GM13977 (cell line): Measurements from ENCODE around the gene BMPR2.

Experiments
- DNase-seq: peaks from one replicate; pipeline ENCODE4 v3.0.0; 2012; ENCODE audit warnings: low spot score
- in situ Hi-C: fragments of 300-500 bp; cut with MboI; formaldehyde crosslinking; loops from one replicate; pipeline ENCODE4 v1.12.0; 2022; ENCODE audit warnings: low sequenced_read_pairs, low pct_unique_long_range_greater_than_20kb, mixed read lengths, inconsistent platforms; ENCODE audit not compliant: unreplicated experiment
- TF ChIP-seq, protein P1 (sequence below): IDR thresholded peaks from 2 replicates; pipeline ENCODE4 v1.5.1; 2012; ENCODE audit warnings: mild to moderate bottlenecking, control low read depth; ENCODE audit not compliant: insufficient read depth; ENCODE audit errors: extremely low read depth, missing control alignments

The BMPR2 gene

DNA sequence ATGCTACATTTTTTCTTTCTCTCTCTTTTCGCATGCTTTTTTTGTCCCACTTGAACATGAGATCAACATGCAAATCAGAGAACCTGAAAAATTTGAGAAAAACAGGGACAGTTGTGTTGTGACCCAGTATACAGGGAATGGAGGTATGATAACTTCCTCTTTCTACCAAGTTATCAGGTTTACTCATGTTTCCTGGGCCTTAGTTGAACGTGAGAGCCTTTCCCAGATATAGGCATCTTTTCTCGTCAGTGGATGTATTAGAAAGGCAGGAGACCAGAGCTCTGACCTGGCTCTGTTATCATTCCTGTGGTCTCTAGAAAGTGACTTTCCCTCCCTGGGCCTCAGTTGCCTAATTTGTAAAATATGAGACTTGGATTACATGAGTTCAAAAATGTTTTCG is 228.6 kb downstream of the BMPR2 start:
- no peak for DNase-seq
- TF ChIP-seq, protein P1, sequence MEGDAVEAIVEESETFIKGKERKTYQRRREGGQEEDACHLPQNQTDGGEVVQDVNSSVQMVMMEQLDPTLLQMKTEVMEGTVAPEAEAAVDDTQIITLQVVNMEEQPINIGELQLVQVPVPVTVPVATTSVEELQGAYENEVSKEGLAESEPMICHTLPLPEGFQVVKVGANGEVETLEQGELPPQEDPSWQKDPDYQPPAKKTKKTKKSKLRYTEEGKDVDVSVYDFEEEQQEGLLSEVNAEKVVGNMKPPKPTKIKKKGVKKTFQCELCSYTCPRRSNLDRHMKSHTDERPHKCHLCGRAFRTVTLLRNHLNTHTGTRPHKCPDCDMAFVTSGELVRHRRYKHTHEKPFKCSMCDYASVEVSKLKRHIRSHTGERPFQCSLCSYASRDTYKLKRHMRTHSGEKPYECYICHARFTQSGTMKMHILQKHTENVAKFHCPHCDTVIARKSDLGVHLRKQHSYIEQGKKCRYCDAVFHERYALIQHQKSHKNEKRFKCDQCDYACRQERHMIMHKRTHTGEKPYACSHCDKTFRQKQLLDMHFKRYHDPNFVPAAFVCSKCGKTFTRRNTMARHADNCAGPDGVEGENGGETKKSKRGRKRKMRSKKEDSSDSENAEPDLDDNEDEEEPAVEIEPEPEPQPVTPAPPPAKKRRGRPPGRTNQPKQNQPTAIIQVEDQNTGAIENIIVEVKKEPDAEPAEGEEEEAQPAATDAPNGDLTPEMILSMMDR, result no peak

DNA sequence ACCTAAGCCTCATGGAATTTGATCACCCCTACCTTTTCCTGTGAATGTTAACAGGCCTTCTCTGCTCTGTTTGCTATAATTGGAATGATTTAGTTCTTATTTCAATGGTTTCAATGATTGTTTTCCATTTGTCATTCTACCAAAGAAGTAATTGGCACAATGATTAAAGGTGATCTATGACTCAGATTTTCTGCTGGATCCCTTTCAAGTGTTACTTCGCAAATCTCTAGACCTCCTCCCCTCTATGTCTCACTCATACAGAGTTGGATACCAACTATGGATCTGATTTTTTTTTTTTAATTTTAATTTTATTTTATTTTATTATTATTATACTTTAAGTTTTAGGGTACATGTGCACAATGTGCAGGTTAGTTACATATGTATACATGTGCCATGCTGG is 229.0 kb downstream of the BMPR2 start:
- in situ Hi-C loops, result no loop called here
- no peak for DNase-seq
- TF ChIP-seq, protein P1, result no peak

More for the DNA sequence above, 228.6 kb downstream of the BMPR2 start:
- in situ Hi-C loops, result no loop called here

DNA sequence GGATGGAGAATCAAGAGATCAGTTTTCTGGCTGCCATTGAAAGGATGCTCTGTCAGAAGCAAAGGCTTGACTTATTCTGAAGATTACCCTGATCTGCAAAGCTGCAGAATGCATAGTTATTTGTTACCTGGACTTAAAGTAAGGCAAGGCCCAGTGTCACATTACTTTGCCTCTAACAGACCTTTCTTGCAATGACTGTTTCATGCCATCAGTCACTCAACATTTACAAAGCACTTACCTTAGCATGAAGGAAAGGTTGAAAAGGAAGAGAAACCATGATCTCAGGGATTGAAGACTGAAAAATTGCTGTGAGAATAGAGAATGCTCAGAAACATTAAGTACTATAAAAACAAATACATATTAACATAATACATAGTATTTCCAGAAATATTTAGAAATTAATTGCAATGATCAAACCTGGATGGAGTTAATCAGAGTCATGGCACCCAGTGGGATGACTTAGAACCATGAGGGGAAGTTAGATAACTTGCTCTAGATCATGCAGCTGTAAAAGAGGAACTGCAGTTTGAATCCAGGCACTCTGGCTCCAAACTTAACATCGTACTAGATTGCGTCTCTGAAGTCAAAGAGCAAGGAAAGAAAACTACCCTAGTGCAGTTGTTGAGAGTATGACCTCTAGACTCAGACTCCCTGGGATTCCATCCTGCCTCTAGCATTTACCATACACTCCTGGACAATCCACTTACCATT is 232.2 kb downstream of the BMPR2 start:
- in situ Hi-C loops, result no loop called here
- DNase-seq, result peak; percentile 23
- TF ChIP-seq, protein P1, result no peak

DNA sequence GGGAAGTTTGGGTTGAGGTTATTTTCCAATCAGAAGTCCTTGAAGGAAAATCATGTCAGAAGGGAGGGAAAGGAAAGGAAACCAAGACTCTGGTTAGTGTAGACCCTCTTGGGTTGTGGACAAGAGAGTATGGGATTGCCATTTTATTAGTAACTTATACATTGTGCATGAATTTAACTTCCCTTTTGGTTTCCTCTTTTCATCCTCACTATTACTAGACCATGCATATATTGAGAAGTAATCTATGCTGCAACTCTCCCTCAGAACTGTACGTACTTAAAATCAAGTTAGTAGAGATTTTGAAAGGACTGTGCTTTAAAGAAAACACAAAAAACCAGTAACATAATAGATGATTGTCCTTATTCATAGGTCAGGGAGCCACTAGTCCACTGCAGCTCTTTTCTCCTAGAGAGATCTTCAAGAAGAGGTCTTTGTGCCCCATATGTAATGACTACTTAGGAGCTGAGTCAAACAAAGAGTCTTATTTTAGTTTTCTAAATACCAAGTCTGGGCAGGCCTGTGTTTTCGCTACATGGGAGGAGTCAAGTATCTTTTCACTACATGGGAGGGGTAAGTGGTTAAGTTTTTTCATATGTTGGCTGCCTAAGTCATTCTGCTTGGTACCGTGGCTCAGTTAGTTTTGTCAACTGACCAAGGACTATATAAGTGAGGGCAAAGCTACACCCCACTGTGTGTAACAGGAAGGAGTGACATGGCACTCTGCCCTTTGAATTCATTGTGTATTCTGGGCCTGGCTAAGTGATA is 233.4 kb downstream of the BMPR2 start:
- peak; percentile 59 for DNase-seq
- in situ Hi-C loops, result no loop called here
- TF ChIP-seq, protein P1, result no peak

DNA sequence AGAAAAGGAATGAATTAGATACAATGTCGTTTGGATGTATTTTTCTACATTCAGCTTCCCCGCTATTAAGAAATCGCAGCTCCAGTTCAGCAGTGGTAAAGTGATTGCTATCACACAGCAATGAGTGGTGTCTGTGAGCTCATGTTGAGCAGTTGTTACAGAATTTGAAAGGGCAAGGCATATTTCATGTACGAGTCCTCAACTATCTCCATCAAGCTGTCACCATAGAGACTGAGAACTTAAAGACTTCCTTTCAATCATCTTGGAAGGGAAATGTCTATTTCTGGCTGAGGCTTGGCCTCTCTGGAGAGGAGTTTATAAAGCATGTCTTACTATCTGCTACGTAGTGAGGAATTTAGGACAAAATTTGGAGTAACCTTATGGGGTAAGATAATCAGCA is 234.3 kb downstream of the BMPR2 start:
- DNase-seq, result no peak
- in situ Hi-C loops, result no loop called here
- TF ChIP-seq, protein P1, result no peak

DNA sequence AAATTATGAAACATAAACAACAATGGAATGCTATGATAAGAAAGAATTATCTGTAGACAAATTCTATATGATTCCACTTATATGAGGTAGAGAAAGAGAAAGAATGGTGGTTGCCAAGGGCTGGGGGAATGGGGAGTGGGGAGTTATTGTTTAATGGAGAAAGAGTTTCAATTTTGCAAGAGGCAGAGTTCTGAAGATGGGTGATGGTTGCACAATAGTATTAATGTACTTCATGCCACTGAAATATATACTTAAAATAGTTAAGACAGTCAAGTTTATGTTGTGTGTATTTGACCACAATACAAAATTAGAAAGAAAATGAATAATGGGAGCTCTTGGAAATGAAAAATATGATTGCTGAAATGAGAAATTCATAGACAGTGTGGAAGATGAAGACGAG is 236.0 kb downstream of the BMPR2 start:
- no peak for DNase-seq
- TF ChIP-seq, protein P1, result no peak
- in situ Hi-C loops, result no loop called here
